K562 (cell line): ENCODE data around the gene DNAJC8. TPM values are rescaled to one million over a fixed set of nuclear protein-coding genes. Genes with fewer than 3 reads are reported as not detected.

Experiments
- ELF4 ChIP-seq: fragments of 450-650 bp; formaldehyde crosslinking; IDR thresholded peaks from 2 replicates; pipeline ENCODE4 v1.4.0; 2022; ENCODE audit warnings: missing genetic modification characterization
- EP300 ChIP-seq: IDR thresholded peaks from 2 replicates; pipeline ENCODE4 v1.6.1; 2012; ENCODE audit warnings: low read length, improper control_type of control experiment
- FOS ChIP-seq: IDR thresholded peaks from 3 replicates; pipeline ENCODE4 v1.6.1; 2011; ENCODE audit not compliant: insufficient read length; ENCODE audit errors: extremely low read depth
- FOXA3 ChIP-seq, 2 experiments: fragments of 450-650 bp in 1 of 2; sonication (generic) in 1 of 2; formaldehyde crosslinking; IDR thresholded peaks in 1 of 2; conservative IDR thresholded peaks in 1 of 2; 2 replicates each; pipeline versions ENCODE4 v1.4.0 to v1.8.0; 2020 to 2022; ENCODE audit warnings: mild to moderate bottlenecking in 2 of 2, missing genetic modification reagents in 1 of 2
- HDAC8 ChIP-seq: fragments of 450-650 bp; IDR thresholded peaks from 2 replicates; pipeline ENCODE4 v1.6.1; 2016; ENCODE audit warnings: mild to moderate bottlenecking, missing genetic modification characterization, moderate library complexity, missing compliant biosample characterization
- LARP7 ChIP-seq: fragments of 450-650 bp; IDR thresholded peaks from 2 replicates; pipeline ENCODE4 v1.6.1; 2016
- RNF2 ChIP-seq: sonication (generic); IDR thresholded peaks from 2 replicates; pipeline ENCODE4 v1.6.1; 2016
- SMARCC2 ChIP-seq: fragments of 450-650 bp; IDR thresholded peaks from 2 replicates; pipeline ENCODE4 v1.6.1; 2017; ENCODE audit warnings: antibody characterized with exemption, moderate library complexity, mild to moderate bottlenecking, low read depth
- ZNF717 ChIP-seq: fragments of 250-450 bp; sonication (Bioruptor Pico); IDR thresholded peaks from 2 replicates; pipeline ENCODE4 v1.5.0; 2021
- polyA plus RNA-seq, 8 experiments: library from polyadenylated mRNA; depleted of rRNA in 4 of 8; stranded (reverse) in 5 of 8; unstranded in 3 of 8; fragments of >200 nt; fragmentation: Nextera tagmentation in 2 of 8; fragmentation: Illumina TruSeq in 1 of 8; extraction: Ambion mirVana in 2 of 8; extraction: Trizol in 1 of 8; gene quantifications; 2 replicates each; pipeline versions ENCODE4 v1.2.1 to v1.2.3, GENCODE V29; 2011 to 2014; ENCODE audit warnings: inconsistent platforms in 1 of 8, missing spikeins in 1 of 8
- total RNA-seq, 7 experiments: library from RNA; depleted of rRNA in 6 of 7; stranded (reverse); fragments of >200 nt in 6 of 7; fragmentation: Illumina TruSeq in 2 of 7; extraction: Trizol in 2 of 7; gene quantifications; 2 replicates each; pipeline versions ENCODE4 v1.2.1 to v1.2.3, GENCODE V29; 2011 to 2021; ENCODE audit warnings: low replicate concordance in 1 of 7
- TF ChIP-seq, protein P1 (sequence below), 2 experiments: fragments of 150-350 bp in 1 of 2; IDR thresholded peaks; 2 replicates each; pipeline ENCODE4 v1.6.1; 2012 to 2016; ENCODE audit warnings: low read depth in 2 of 2, low read length in 2 of 2, mild to moderate bottlenecking in 1 of 2, moderate library complexity in 1 of 2
- TF ChIP-seq, protein P2 (sequence below), 2 experiments: fragments of 450-650 bp in 1 of 2; sonication (generic) in 1 of 2; formaldehyde crosslinking in 1 of 2; IDR thresholded peaks; 2 replicates each; pipeline versions ENCODE4 v1.7.1 to v1.9.0; 2016 to 2022; ENCODE audit warnings: inconsistent platforms in 1 of 2, mild to moderate bottlenecking in 1 of 2, missing genetic modification reagents in 1 of 2
- TF ChIP-seq, protein P3 (sequence below): sonication (generic); IDR thresholded peaks from 2 replicates; pipeline ENCODE4 v1.6.1; 2016
- TF ChIP-seq, protein P4 (sequence below): sonication (generic); formaldehyde crosslinking; IDR thresholded peaks from 2 replicates; pipeline ENCODE4 v1.9.0; 2022; ENCODE audit warnings: mild to moderate bottlenecking, missing genetic modification reagents

The DNAJC8 gene
- total and polyA plus RNA-seq, 9 of the 15 experiments (the other 6 are each of a cell fraction or from before 2014, with no cell fraction given) = 143 to 508 (median 209) TPM

DNA sequence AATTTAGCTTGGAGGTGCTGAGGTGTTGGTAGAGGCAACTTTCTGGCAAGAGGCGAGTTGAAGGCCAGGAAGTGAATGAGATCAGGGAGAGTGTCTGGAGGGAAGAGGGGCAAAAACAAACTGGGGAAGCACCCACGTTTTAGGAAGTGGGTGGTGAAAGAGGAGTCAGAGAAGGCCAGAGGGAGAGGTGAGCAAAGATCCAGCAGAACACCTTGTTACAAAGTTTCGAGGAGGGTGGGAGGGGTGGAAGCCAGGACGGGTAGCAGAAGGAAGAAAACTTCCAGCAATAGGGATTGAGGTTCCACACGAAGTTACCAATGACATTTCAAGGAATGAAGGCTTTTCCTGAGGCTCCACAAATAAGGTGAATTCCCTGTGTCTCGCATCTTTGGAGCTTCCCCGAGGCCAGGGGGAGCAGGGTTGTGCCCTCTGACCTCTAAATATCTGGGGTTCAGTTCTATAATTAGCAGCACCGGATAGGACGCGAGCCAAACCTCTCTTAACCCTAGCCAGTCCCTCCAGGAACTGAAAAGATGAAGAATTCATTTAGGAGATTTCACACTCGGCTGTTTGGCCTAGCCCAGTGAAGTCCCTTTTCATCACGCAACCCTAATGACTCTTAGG is 25.9 kb upstream of the DNAJC8 start (continued):
- TF ChIP-seq, protein P1, sequence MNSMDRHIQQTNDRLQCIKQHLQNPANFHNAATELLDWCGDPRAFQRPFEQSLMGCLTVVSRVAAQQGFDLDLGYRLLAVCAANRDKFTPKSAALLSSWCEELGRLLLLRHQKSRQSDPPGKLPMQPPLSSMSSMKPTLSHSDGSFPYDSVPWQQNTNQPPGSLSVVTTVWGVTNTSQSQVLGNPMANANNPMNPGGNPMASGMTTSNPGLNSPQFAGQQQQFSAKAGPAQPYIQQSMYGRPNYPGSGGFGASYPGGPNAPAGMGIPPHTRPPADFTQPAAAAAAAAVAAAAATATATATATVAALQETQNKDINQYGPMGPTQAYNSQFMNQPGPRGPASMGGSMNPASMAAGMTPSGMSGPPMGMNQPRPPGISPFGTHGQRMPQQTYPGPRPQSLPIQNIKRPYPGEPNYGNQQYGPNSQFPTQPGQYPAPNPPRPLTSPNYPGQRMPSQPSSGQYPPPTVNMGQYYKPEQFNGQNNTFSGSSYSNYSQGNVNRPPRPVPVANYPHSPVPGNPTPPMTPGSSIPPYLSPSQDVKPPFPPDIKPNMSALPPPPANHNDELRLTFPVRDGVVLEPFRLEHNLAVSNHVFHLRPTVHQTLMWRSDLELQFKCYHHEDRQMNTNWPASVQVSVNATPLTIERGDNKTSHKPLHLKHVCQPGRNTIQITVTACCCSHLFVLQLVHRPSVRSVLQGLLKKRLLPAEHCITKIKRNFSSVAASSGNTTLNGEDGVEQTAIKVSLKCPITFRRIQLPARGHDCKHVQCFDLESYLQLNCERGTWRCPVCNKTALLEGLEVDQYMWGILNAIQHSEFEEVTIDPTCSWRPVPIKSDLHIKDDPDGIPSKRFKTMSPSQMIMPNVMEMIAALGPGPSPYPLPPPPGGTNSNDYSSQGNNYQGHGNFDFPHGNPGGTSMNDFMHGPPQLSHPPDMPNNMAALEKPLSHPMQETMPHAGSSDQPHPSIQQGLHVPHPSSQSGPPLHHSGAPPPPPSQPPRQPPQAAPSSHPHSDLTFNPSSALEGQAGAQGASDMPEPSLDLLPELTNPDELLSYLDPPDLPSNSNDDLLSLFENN (IDR thresholded peaks at IDR 0.05; ENCODE audit: low read depth in 2 of 2, low read length in 2 of 2) = no peak
- TF ChIP-seq HDAC8 (tag) (peak; percentile 55; the same call in 1 of the 2 replicates), RNF2 (peak; percentile 8; the same call in 1 of the 2 replicates), ZNF717 (CRISPR knock-in tag) (0 out of 2 replicates have a peak, but pooled peaks have one; percentile 29), SMARCC2 (peak; percentile 30; the same call in 1 of the 2 replicates), ELF4 (CRISPR knock-in tag) (peak; percentile 7; the same call in 1 of the 2 replicates), FOXA3 (CRISPR knock-in tag; conservative IDR thresholded peaks at IDR 0.05 in 1 of 2, IDR thresholded peaks at IDR 0.05 in 1 of 2) (peak in 1 of 2 experiments; percentile 75; a peak in 1 of 4 replicates), LARP7 (peak; percentile 68; the same call in 1 of the 2 replicates), EP300 (no peak), FOS (no peak)
- TF ChIP-seq, protein P2, sequence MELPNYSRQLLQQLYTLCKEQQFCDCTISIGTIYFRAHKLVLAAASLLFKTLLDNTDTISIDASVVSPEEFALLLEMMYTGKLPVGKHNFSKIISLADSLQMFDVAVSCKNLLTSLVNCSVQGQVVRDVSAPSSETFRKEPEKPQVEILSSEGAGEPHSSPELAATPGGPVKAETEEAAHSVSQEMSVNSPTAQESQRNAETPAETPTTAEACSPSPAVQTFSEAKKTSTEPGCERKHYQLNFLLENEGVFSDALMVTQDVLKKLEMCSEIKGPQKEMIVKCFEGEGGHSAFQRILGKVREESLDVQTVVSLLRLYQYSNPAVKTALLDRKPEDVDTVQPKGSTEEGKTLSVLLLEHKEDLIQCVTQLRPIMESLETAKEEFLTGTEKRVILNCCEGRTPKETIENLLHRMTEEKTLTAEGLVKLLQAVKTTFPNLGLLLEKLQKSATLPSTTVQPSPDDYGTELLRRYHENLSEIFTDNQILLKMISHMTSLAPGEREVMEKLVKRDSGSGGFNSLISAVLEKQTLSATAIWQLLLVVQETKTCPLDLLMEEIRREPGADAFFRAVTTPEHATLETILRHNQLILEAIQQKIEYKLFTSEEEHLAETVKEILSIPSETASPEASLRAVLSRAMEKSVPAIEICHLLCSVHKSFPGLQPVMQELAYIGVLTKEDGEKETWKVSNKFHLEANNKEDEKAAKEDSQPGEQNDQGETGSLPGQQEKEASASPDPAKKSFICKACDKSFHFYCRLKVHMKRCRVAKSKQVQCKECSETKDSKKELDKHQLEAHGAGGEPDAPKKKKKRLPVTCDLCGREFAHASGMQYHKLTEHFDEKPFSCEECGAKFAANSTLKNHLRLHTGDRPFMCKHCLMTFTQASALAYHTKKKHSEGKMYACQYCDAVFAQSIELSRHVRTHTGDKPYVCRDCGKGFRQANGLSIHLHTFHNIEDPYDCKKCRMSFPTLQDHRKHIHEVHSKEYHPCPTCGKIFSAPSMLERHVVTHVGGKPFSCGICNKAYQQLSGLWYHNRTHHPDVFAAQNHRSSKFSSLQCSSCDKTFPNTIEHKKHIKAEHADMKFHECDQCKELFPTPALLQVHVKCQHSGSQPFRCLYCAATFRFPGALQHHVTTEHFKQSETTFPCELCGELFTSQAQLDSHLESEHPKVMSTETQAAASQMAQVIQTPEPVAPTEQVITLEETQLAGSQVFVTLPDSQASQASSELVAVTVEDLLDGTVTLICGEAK (IDR thresholded peaks at IDR 0.05) = peak; percentile 57; the same call in 1 of the 2 replicates
- TF ChIP-seq, protein P2 (CRISPR knock-in tag; IDR thresholded peaks at IDR 0.05) = no peak
- TF ChIP-seq, protein P3, sequence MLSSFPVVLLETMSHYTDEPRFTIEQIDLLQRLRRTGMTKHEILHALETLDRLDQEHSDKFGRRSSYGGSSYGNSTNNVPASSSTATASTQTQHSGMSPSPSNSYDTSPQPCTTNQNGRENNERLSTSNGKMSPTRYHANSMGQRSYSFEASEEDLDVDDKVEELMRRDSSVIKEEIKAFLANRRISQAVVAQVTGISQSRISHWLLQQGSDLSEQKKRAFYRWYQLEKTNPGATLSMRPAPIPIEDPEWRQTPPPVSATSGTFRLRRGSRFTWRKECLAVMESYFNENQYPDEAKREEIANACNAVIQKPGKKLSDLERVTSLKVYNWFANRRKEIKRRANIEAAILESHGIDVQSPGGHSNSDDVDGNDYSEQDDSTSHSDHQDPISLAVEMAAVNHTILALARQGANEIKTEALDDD = no peak; the same call in 1 of the 2 replicates
- TF ChIP-seq, protein P4, sequence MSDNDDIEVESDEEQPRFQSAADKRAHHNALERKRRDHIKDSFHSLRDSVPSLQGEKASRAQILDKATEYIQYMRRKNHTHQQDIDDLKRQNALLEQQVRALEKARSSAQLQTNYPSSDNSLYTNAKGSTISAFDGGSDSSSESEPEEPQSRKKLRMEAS (CRISPR knock-in tag) = peak; percentile 45
